K562 (cell line): ENCODE measurements around the gene LRRC4C. TPM values are rescaled to one million over a fixed set of nuclear protein-coding genes. Genes with fewer than 3 reads are reported as not detected.
A peak's percentile ranks its signal among the peaks of the same experiment; 100 is the strongest.

Experiments
- ATAC-seq: fragments of 200-7000 bp; cut with Tn5 transposase; 3 replicates; pipeline ENCODE4 v1.9.1; 2020; ENCODE audit warnings: moderate library complexity
- BruUV-seq: library from RNA; stranded (reverse); fragments of 400-500 nt; replicated peaks from 2 replicates; lab custom pipeline; 2021; lab: Mats Ljungman, UMichigan
- CTCF ChIA-PET: fragments of 300-600 bp; formaldehyde crosslinking; extraction: SDS; loops from one replicate; lab custom pipeline; 2021; ENCODE audit warnings: low intra/inter-chr PET ratio; lab: Yijun Ruan, JAX
- POLR2A ChIA-PET: fragments of 300-600, 350-650 bp; sonication (Branson Sonifier 250); formaldehyde crosslinking; extraction: SDS; loops from one replicate; lab custom pipeline; 2021; ENCODE audit warnings: antibody characterized with exemption, inconsistent platforms; lab: Yijun Ruan, JAX
- DNase-seq, 4 experiments: peaks; one replicate each; pipeline versions ENCODE4 v3.0.0 to v3.0.0-alpha.2; 2011 to 2018; ENCODE audit warnings: low spot score in 3 of 4, mixed read lengths in 3 of 4; ENCODE audit errors: extremely low read depth in 1 of 4
- FAIRE-seq: peaks from 2 replicates; lab custom pipeline; 2011; peaks lifted over from hg19 to GRCh38; lab: Jason Lieb, UNC
- H2AFZ ChIP-seq: 2 replicates; pipeline ENCODE4 v1.6.0; 2011; ENCODE audit warnings: low read depth, low read length, control low read depth, inconsistent platforms
- H3K27ac ChIP-seq: fragments of 200-600 bp; 3 replicates; pipeline ENCODE4 v1.8.0; 2011; ENCODE audit warnings: low read depth, mild to moderate bottlenecking, control low read depth, inconsistent platforms, low read length, moderate library complexity, mixed read lengths; ENCODE audit errors: extremely low read depth
- H3K27me3 ChIP-seq, 2 experiments: fragments of 300-600 bp in 1 of 2; 2 replicates in 1 of 2; 3 replicates in 1 of 2; pipeline versions ENCODE4 v1.6.0 to v1.8.0; 2011; ENCODE audit warnings: inconsistent platforms in 2 of 2, low read length in 2 of 2, mild to moderate bottlenecking in 1 of 2, mixed read lengths in 1 of 2, moderate library complexity in 1 of 2; ENCODE audit not compliant: control insufficient read depth in 2 of 2, insufficient read depth in 2 of 2
- H3K36me3 ChIP-seq: fragments of 300-600 bp; 3 replicates; pipeline ENCODE4 v1.8.0; 2011; ENCODE audit warnings: mild to moderate bottlenecking, low read length, inconsistent platforms; ENCODE audit not compliant: control insufficient read depth, insufficient read depth
- H3K4me1 ChIP-seq, 2 experiments: fragments of 200-600 bp in 1 of 2; replicated peaks in 1 of 2; 2 replicates in 1 of 2; 3 replicates in 1 of 2; pipeline versions ENCODE4 v1.5.1 to v1.8.0; 2011; ENCODE audit warnings: inconsistent platforms in 2 of 2, low read length in 2 of 2, mild to moderate bottlenecking in 1 of 2, mixed read lengths in 1 of 2, moderate library complexity in 1 of 2; ENCODE audit not compliant: control insufficient read depth in 2 of 2, insufficient read depth in 2 of 2
- H3K4me2 ChIP-seq: 2 replicates; pipeline ENCODE4 v1.6.1; 2011; ENCODE audit warnings: low read length, control low read depth, inconsistent platforms, mixed read lengths; ENCODE audit not compliant: insufficient read depth
- H3K4me3 ChIP-seq: fragments of 200-600 bp; sonication (generic), shearing (Covaris generic); 2 replicates; pipeline ENCODE4 v1.5.1; 2016; ENCODE audit warnings: control low read depth, inconsistent platforms
- H3K79me2 ChIP-seq: fragments of 200-600 bp; 3 replicates; pipeline ENCODE4 v1.8.0; 2011; ENCODE audit warnings: low read length, inconsistent platforms; ENCODE audit not compliant: control insufficient read depth, insufficient read depth
- H3K9ac ChIP-seq, 2 experiments: 2 replicates each; pipeline versions ENCODE4 v1.6.0 to v1.6.1; 2011; ENCODE audit warnings: low read depth in 2 of 2, low read length in 2 of 2, control low read depth in 1 of 2, inconsistent platforms in 1 of 2, mild to moderate bottlenecking in 1 of 2, mixed read lengths in 1 of 2; ENCODE audit not compliant: insufficient read depth in 1 of 2
- H3K9me1 ChIP-seq: one replicate; pipeline ENCODE4 v1.6.0; 2011; ENCODE audit warnings: inconsistent platforms, mild to moderate bottlenecking, low read length, moderate library complexity; ENCODE audit not compliant: control insufficient read depth, insufficient read depth
- H3K9me3 ChIP-seq: replicated peaks from 2 replicates; pipeline ENCODE4 v1.5.1; 2011; ENCODE audit warnings: low read depth, low read length, inconsistent platforms; ENCODE audit not compliant: control insufficient read depth, insufficient read depth
- H4K20me1 ChIP-seq: replicated peaks from 2 replicates; pipeline ENCODE4 v1.6.1; 2011; ENCODE audit warnings: low read length, inconsistent platforms, mixed read lengths; ENCODE audit not compliant: control insufficient read depth, insufficient read depth
- HDAC2 ChIP-seq: fragments of 450-650 bp; IDR thresholded peaks from 2 replicates; pipeline ENCODE4 v1.6.1; 2016; ENCODE audit warnings: mild to moderate bottlenecking
- PCBP2 ChIP-seq: fragments of 200-400 bp; formaldehyde crosslinking; IDR thresholded peaks from 2 replicates; pipeline ENCODE4 v1.6.1; 2018; ENCODE audit warnings: low read length, low read depth, mild to moderate bottlenecking, moderate library complexity; ENCODE audit not compliant: poor library complexity, severe bottlenecking
- RAD51 ChIP-seq: fragments of 450-650 bp; IDR thresholded peaks from 2 replicates; pipeline ENCODE4 v1.7.1; 2016; ENCODE audit warnings: low read depth, mild to moderate bottlenecking, borderline replicate concordance
- RFX1 ChIP-seq: fragments of 450-650 bp; IDR thresholded peaks from 2 replicates; pipeline ENCODE4 v1.6.1; 2016; ENCODE audit warnings: mild to moderate bottlenecking, moderate library complexity
- ZNF507 ChIP-seq: conservative IDR thresholded peaks from 2 replicates; pipeline ENCODE4 v1.6.1; 2017; ENCODE audit warnings: missing genetic modification characterization, missing compliant biosample characterization
- WGBS: fragments of 100-300 bp; shearing (Covaris generic); methylation state at CpG from one replicate; pipeline ENCODE4 v1.1.6; 2016; ENCODE audit warnings: low coverage, mixed read lengths; ENCODE audit not compliant: insufficient coverage; ENCODE audit errors: missing lambda C conversion rate; 5-methylcytosine and 5-hydroxymethylcytosine counted together
- in situ Hi-C: fragments of 300-500 bp; cut with MboI; formaldehyde crosslinking; loops from 4 replicates; pipeline ENCODE4 v1.15.0; 2018; ENCODE audit warnings: inconsistent platforms, mixed read lengths
- intact Hi-C: fragments of 100-400 bp; cut with micrococcal nuclease; formaldehyde crosslinking; loops from 2 replicates; pipeline ENCODE4 v1.14.2; 2022
- polyA plus RNA-seq, 8 experiments: library from polyadenylated mRNA; depleted of rRNA in 4 of 8; stranded (reverse) in 5 of 8; unstranded in 3 of 8; fragments of >200 nt; fragmentation: Nextera tagmentation in 2 of 8; fragmentation: Illumina TruSeq in 1 of 8; extraction: Ambion mirVana in 2 of 8; extraction: Trizol in 1 of 8; gene quantifications; 2 replicates each; pipeline versions ENCODE4 v1.2.1 to v1.2.3, GENCODE V29; 2011 to 2014; ENCODE audit warnings: inconsistent platforms in 1 of 8, missing spikeins in 1 of 8
- total RNA-seq, 7 experiments: library from RNA; depleted of rRNA in 6 of 7; stranded (reverse); fragments of >200 nt in 6 of 7; fragmentation: Illumina TruSeq in 2 of 7; extraction: Trizol in 2 of 7; gene quantifications; 2 replicates each; pipeline versions ENCODE4 v1.2.1 to v1.2.3, GENCODE V29; 2011 to 2021; ENCODE audit warnings: low replicate concordance in 1 of 7
- TF ChIP-seq, protein P1 (sequence below): fragments of 450-650 bp; IDR thresholded peaks from one replicate; pipeline ENCODE4 v1.6.1; 2018; ENCODE audit warnings: mild to moderate bottlenecking, moderate library complexity; ENCODE audit not compliant: partially characterized antibody
- TF ChIP-seq, protein P2 (sequence below): fragments of 450-650 bp; formaldehyde crosslinking; IDR thresholded peaks from 2 replicates; pipeline ENCODE4 v1.4.0; 2022; ENCODE audit warnings: missing genetic modification characterization
- TF ChIP-seq, protein P3 (sequence below): fragments of 450-650 bp; formaldehyde crosslinking; IDR thresholded peaks from 2 replicates; pipeline ENCODE4 v1.4.0; 2020; ENCODE audit warnings: mild to moderate bottlenecking, mixed read lengths

LRRC4C gene
- total and polyA plus RNA-seq, 9 of the 15 experiments (the other 6 are each of a cell fraction or from before 2014, with no cell fraction given): not detected

DNA sequence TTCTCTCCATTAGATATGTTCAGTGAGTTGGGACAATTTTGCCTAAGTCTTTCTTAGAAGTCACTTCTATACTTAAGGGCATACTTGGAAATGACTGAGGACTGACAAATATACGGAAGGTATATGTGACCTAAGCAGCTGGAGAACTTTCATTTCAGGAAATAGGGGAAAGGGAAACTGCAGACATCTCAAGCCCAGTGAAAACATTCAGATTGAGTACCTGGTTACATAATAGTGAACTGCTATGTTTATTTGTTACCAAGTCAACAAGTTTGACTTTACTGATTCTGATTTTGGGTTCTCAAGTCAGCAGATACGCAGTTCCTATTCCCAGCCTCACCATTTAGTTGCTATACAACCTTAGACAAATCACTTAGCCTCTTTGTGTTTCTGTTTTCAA is 1173.9 kb downstream of the LRRC4C start:
- ATAC-seq (no peak), DNase-seq (no peak)
- BruUV-seq: no TSS peak
- H3K9me1 ChIP-seq: no peaks in the 10 kb centered on the region
- H3K79me2 ChIP-seq: no peaks in the 10 kb centered on the region
- no peak overlapping the region for H2AFZ ChIP-seq
- 4% methylated on average over 2 of the region's 2 CpGs for WGBS
- in situ Hi-C loops: no loop called here
- H3K27me3 ChIP-seq: no peaks in the 10 kb centered on the region
- H3K4me3 ChIP-seq: no peak overlapping the region
- H3K4me1 ChIP-seq: no peaks in the 10 kb centered on the region
- no peak for TF ChIP-seq ZNF507 (tag)
- TF ChIP-seq, all 486 proteins: peak for 0
- CTCF ChIA-PET: no interaction called here
- POLR2A ChIA-PET: no interaction called here
- H3K9ac ChIP-seq: no peak overlapping the region
- no peaks in the 10 kb centered on the region for H4K20me1 ChIP-seq
- FAIRE-seq: no peak
- H3K9me3 ChIP-seq: no peaks in the 10 kb centered on the region
- intact Hi-C loops: no loop called here
- H3K36me3 ChIP-seq: no peaks in the 10 kb centered on the region
- no peak overlapping the region for H3K4me2 ChIP-seq
- H3K27ac ChIP-seq: no peak overlapping the region

DNA sequence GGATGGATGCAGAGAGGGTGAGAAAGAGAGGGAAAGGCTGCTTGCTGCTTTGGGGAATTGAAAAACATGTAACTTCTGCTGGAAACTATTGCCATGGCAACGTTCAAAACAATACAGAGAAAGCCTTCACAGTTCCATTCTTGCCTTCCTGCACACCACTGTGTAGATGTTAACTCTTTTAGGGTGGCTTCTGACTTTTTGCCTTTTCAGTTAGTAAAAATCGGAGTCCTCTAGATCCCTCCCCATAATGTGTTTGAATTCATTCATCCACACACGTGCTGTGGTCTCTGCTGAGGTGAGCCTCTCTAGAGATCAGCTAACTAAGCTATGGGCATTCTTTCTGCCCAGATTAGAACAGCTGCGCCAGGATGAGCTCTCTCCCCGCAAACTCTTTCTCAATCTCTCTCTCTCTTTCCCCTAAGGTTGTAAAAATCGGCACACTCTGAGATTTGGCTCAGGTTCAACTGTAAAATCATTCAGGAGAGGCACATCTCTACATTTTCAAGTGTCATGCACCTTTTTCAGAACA is 1178.3 kb downstream of the LRRC4C start:
- ChIA-PET POLR2A (no interaction called here), CTCF (no interaction called here)
- no peaks in the 10 kb centered on the region for H3K79me2 ChIP-seq

More for the DNA sequence above, 1178.3 kb downstream of the LRRC4C start:
- intact Hi-C loops: no loop called here
- Histone ChIP-seq H4K20me1 (no peaks in the 10 kb centered on the region), H3K27me3 (no peaks in the 10 kb centered on the region), H3K9me3 (no peaks in the 10 kb centered on the region), H3K9ac (no peak overlapping the region)
- 0% methylated on average over 5 of the region's 6 CpGs for WGBS
- no peak for TF ChIP-seq PCBP2
- TF ChIP-seq, protein P1, sequence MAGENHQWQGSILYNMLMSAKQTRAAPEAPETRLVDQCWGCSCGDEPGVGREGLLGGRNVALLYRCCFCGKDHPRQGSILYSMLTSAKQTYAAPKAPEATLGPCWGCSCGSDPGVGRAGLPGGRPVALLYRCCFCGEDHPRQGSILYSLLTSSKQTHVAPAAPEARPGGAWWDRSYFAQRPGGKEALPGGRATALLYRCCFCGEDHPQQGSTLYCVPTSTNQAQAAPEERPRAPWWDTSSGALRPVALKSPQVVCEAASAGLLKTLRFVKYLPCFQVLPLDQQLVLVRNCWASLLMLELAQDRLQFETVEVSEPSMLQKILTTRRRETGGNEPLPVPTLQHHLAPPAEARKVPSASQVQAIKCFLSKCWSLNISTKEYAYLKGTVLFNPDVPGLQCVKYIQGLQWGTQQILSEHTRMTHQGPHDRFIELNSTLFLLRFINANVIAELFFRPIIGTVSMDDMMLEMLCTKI: no peak
- no peak for TF ChIP-seq HDAC2
- no peak for TF ChIP-seq RAD51
- TF ChIP-seq, protein P2, sequence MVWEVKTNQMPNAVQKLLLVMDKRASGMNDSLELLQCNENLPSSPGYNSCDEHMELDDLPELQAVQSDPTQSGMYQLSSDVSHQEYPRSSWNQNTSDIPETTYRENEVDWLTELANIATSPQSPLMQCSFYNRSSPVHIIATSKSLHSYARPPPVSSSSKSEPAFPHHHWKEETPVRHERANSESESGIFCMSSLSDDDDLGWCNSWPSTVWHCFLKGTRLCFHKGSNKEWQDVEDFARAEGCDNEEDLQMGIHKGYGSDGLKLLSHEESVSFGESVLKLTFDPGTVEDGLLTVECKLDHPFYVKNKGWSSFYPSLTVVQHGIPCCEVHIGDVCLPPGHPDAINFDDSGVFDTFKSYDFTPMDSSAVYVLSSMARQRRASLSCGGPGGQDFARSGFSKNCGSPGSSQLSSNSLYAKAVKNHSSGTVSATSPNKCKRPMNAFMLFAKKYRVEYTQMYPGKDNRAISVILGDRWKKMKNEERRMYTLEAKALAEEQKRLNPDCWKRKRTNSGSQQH (CRISPR knock-in tag): no peak
- TF ChIP-seq RFX1: peak; percentile 22; the same call in 1 of the 2 replicates
- TF ChIP-seq, protein P3, sequence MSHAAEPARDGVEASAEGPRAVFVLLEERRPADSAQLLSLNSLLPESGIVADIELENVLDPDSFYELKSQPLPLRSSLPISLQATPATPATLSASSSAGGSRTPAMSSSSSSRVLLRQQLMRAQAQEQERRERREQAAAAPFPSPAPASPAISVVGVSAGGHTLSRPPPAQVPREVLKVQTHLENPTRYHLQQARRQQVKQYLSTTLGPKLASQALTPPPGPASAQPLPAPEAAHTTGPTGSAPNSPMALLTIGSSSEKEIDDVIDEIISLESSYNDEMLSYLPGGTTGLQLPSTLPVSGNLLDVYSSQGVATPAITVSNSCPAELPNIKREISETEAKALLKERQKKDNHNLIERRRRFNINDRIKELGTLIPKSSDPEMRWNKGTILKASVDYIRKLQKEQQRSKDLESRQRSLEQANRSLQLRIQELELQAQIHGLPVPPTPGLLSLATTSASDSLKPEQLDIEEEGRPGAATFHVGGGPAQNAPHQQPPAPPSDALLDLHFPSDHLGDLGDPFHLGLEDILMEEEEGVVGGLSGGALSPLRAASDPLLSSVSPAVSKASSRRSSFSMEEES: no peak
- TF ChIP-seq, all 486 proteins: peak for 1
- BruUV-seq: no TSS peak
- H2AFZ ChIP-seq: no peak overlapping the region
- no peaks in the 10 kb centered on the region for H3K9me1 ChIP-seq
- no peak overlapping the region for H3K4me3 ChIP-seq
- DNase-seq: no peak
- no peak for ATAC-seq
- H3K27ac ChIP-seq: no peak overlapping the region
- in situ Hi-C loops: no loop called here
- H3K36me3 ChIP-seq: no peaks in the 10 kb centered on the region
- no peaks in the 10 kb centered on the region for H3K4me1 ChIP-seq
- FAIRE-seq: no peak
- no peak overlapping the region for H3K4me2 ChIP-seq
